NCI-H1417 (cell line): ENCODE data around the gene ZPR1.
A peak's percentile ranks its signal among the peaks of the same experiment; 100 is the strongest.

Experiments used
- DNase-seq, 3 experiments: peaks; one replicate each; lab custom pipeline; 2025; lab: John Stamatoyannopoulos, UW

Gene ZPR1

DNA sequence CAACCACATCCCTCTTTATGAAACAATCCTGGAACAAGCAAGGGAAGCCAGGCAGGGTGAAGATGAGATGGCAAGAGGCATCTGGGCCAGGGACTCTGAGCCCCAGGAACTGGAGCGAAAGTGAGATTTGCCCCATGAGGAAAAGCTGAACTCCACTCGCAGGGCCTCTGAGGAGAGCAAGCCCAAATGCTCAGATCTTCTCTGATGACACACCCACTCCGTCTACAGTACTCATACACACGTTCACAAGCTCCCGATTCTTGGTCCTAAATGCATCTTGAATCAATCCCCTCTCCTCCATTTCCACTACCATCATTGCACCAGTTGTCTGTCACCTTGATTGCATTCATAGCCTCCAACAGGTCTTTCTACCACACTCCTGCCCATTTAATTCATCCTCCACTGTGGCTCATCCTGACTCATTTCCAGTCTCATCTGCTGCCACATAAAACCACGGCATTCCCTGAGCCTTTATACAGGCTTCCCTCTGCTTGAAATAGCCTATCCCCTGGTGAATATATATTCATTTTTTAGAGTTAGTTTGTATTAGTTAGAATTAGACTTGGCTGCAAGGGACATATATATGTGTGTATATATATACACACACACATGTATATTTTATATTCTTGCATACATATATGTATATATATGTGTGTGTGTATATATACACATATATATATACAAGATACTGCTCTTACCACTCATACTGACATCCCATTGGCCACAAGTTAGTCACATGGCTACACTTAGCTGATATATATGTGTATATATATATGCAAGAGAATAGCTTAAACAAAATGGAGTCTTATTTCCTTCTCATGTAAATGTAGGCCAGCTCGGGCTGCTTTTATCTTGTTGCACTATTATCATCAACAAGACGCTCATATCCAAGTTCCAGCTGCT lies 5.3 kb upstream of the ZPR1 start:
- no peak for DNase-seq

DNA sequence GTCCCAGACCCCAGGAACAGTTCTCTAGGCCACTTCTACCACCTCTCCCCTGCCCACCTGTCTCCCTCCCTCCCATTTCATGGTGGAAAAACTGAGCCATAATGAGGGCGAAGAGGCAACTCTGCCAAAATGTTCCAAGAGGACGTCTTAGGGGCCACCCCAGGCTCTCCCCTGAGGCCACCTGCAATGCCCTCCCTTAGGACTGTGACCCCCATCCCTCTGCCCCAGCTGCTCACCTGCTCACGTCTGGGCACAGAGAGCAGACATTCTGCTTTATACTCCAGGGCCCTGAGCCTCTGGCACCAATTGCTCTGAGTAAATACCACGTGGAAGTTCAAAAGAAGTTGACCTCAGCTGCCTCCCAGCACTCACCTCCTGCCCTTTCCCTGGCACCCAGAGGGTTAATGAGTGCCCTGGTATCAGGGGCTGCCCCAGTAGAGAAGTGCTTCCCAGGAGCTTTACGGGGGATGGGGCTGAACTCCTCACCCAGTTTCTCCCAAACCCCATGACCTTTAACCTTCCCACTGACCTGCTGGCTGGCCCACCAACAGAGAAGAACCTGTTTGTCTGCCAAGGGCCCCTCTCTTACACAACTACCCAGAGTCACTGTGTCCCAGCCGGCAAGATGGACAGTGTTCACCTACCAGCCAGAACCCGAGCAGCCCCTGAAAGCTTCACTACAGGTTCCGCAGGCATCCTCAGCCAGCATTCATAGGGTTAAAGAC lies 4.5 kb upstream of the ZPR1 start:
- no peak for DNase-seq

DNA sequence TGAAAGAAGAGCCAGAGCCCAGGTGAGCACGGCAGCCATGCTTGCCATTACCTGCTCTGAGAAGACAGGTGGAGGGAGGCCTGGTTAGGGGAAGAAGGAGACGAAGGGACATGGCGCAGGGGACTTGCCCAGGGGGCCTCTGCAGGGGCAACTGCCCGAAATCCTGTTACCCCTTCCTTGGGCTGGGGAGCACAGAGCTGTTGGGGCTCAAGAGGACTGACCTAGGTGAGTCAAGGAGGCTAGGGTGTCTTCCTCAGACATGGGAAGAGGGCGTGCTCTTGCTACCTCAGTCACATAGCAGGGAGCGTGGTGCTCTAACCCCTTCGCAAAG lies 4.0 kb upstream of the ZPR1 start, which contains the start of gene APOA5:
Gene APOA5 (minus strand): TSS at position 67 of the 331 bp plus-strand sequence. CDS start 19 bp downstream, at position 48.
- no peak for DNase-seq

DNA sequence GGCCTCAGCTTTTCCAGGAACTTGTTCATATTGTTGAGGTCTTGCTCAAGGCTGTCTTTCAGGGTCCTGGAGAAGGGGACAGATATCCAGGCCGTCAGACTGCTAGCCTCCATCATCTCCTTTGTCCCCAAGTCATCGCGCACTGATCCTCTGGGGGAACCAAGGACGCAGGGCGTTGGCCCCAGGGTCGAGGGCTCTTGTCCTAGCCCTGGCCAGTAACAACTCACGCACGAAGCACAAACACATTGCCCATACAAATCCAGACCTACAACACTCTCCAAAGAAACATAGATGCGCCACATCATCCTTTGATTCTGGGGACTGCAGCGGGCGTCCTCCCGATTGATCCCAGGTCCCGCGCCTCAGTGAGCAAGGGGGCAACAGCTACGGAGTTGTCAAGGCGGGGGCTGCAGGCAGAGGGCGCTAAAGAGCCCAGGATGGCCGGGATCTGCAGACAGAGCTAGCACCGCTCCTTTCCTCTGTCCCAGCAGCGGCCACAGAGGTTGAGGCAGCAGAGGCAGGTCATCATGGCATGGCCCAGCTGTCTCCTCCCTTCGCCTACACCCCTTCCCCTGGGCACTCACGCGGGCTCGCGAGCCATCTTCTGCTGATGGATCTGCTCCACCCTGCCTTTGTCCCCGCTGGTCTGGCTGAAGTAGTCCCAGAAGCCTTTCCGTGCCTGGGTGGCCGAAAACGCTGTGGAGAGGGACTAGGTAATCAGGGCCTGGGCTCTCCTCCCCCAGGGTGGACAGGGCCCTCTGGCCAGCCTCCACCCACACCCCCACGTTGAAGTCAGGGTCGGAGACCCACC lies 3.4 kb upstream of the ZPR1 start:
- DNase-seq = peak; percentile 40 to 65 (median 59)

DNA sequence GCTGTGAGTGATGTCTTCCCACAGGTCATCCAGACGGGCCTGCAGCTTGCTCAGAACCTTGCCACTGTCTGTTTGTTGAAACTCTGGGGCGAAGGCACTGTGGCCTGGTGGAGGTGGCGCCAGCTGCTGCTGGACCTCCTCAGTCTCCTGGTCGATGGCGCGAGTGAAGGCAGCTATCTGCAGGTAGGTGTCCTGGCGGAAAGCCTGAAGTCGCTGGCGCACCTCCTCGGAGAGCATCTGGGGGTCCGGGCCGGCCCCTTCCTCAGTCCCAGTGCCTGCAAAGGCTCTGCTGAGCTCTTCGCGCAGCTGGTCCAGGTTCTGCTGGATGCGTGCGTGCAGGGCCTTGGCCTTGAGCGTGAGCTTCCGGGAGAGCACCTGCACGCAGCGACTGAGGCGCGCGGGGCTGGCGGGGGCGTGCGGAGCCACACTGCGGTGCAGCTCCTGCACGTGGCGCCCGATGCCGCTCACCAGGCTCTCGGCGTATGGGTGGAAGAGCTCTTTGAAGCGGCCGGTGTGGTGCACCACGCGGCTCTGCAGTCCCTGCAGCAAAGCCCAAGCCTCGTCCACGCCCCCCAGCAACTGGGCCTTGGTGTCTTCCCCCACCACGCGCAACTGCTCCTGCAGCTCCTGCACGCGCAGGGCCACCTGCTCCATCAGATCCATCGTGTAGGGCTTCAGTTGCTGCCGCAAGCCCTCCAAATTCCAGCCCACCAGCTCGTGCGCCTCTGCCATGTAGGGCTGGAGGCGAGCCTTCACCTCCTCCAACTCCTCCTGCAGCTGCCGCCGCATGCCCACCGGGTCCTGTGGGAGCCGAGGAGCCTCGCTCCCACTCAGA lies 2.6 kb upstream of the ZPR1 start:
- no peak for DNase-seq

DNA sequence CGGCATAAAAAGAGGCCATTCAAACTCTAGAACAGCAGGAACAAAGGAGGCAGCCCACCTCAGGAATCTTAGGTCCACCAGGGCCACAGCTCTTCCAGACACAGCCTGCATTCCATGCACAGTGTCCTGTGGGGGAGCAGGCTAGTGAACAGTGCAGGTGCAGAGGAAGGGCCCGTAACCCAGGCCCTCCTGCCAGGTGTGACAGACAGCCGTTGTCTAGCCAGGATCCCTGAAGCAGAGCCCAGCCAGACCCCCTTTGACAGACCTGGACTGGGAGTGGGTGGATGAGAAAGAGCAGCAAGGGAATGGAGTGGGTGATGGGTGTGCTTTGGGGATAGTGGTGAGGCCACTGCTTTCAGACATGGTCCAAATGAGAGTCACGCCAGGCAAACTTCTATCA lies 1.2 kb upstream of the ZPR1 start:
- no peak for DNase-seq

DNA sequence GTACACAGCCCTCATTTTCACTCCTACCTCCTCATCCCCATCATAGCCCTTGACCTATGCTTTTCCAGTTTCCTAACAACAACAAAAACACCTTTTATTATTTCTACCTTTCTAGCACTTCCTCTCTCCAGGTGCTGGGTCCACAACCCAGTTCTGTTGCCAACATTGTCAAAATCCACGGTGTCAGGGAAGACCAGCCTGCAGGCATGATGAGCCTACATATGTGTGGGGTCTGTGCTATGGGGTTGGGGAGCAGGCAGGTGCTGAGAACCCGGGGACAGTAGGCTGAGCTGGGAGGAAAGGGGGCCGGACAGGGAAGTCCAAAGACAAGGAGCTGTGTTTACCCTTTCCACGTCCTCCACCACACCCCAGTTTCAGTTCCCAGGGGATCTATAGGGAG lies 711 bp upstream of the ZPR1 start:
- DNase-seq = no peak

DNA sequence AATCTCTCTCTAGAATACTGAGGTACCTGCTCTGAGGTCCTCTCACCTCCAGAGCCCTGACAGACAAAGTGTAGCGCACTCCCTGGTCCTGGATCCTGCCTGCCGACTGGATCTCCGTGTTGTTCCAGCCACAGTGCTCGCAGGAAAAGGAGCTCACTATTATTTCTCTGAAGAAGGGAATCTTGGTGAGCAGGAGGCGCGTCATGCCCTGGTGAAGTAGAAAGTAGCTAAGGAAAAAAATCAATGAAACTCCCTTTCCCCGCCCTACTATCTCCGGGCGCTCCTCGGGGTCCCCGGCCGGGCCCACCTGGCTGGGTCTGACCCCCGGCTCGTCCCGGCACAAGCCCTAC lies 412 bp downstream of the ZPR1 start:
- DNase-seq = no peak

DNA sequence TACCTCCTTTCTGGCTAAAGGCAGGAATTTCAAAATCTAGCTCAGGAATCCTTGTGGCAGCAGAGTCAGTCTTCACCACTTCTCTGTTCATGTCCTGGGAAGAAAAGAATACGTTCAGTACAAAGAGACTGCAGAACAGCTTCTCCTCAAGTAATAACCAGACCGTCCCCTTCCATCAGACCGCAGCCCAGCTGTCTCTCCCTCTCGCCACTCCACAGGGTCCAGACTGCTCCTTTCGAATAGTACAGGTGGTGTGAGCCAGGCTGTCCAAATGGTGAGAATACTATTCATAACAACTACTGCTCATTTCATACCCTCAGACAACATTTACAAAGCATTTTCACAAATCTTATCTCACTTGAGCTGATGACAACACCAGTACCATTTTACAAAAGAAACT lies 857 bp downstream of the ZPR1 start:
- no peak for DNase-seq

DNA sequence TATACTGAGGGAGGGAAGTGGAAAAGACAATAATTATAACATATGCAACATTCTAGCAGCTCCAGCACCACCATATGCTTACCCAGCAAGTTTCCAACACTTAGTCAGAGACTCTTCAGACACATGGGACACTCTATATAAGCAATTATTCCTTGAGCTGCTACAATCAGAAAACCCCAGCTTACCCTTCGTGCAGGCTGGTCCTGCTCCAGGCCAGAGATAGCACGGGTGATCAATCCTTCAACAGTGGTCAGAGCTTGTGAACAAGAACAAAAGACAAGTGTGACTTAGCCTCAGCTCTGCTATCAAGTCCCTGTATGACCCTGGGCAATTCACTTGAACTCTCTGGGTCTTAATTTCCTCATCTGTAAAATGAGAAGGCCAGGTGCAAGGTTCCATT lies 1.5 kb downstream of the ZPR1 start:
- no peak for DNase-seq

DNA sequence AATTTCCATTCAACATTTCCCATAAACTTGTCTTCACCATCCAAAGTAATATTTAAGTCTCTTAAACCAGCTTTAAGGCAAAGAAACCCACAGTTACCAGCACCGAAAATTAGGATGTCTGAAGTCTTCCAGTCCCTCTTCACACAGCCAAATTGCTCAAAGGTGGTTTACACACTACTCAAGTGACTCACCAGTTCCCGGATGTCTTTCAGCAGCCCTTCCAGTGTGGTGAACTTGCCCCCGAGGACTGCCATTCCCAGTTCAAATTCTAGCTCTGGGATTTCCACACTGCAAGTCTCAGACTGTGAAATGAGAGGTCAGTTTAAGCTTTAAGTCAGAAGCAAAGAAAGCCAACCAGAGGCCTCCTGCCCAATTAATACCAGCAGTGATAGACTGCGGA lies 5.1 kb downstream of the ZPR1 start:
- DNase-seq = no peak

DNA sequence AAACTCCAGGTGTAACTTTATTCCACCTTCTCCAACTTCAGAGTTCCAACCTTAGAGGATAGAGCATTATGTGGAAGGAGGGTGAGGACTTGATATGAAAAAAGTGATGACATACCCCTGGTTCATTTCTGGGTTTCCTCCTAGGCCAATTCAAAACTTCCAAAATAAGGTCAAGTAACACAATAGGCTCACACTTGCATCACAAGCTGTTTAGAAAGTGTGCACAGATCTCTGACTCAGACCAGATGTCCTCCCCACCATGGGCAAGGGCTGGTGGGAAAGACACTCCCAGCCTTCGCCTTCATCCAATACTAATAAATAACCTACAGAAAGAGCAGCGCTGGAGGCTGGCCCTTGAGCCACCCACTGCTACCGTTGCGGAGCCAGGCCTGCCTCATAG lies 9.3 kb downstream of the ZPR1 start:
- no peak for DNase-seq

DNA sequence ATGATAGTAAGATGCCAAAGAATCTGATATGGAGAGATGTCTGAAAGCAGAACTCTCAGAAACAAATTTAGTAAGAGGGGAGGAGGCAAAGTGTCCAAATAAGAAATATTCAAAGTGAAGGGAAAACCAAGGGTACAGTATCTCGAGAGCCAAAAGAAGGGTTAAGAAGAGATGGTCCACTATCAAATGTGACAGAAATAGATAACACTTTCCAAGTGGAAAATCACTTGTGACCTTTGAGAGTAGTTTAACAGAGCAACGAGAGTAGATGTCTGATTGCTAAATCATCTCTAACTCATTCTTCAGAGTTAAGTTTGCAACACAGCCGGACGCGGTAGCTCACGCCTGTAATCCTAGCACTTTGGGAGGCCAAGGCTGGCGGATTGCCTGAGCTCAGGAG lies 10.8 kb downstream of the ZPR1 start:
- DNase-seq = no peak

DNA sequence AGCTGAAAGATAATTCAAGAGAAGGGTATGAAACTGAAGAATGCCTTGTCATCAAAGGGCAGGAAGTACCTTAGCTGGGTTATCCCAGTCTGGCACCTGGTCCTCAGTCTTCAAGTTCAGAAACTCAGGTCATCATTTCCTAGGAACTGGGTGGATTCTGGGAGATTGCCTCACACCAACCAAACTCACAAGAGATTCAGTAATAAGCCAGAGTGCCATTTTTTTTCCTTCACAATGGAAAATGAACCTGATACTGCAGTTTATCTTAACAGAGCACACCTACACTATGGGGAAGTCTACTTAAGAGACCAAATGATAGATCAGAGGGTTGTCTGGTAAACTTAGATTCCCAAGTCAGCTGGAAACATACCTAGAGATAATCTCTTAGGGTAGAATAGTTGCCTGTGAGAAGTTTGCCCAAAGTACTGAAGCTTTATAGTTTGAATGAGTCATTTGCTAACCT lies 11.3 kb downstream of the ZPR1 start:
- no peak for DNase-seq

DNA sequence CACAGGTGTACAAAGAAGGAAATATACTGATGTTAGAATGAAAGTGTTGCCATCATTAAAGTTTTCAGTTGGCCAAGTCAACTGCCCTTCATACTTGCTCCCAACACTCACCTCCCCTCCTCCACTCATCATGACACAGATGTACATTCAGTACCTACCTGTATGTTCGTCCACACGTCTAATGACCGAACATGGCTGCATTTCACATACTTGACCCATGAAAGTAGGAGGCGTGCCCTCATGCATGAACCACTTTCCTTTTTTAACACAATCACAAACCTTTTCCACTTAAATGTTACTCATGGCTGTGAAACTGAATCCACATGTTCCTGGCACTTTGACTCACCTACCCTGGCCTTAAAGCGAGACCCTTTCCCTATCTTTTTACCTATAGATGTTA lies 11.8 kb downstream of the ZPR1 start:
- no peak for DNase-seq

DNA sequence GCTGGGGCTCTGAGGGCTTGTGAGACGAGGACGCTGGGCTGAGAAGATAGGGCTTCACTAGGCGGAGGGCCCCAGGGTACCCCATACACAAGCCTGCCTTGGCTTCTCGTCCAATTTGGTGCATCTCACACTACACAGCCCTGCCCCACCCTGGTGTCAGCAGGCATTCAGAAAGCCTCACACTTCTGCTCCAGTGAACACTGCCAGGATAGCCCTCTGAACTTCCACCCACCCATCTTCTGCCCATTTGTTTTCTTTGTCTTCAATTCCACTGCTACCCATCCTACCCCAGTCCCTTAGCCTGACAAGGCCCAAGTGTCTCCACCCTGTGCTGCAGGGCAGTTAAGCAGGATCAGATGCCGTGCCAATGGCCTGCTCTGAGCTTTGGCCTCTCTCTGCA lies 13.2 kb downstream of the ZPR1 start:
- DNase-seq = no peak

DNA sequence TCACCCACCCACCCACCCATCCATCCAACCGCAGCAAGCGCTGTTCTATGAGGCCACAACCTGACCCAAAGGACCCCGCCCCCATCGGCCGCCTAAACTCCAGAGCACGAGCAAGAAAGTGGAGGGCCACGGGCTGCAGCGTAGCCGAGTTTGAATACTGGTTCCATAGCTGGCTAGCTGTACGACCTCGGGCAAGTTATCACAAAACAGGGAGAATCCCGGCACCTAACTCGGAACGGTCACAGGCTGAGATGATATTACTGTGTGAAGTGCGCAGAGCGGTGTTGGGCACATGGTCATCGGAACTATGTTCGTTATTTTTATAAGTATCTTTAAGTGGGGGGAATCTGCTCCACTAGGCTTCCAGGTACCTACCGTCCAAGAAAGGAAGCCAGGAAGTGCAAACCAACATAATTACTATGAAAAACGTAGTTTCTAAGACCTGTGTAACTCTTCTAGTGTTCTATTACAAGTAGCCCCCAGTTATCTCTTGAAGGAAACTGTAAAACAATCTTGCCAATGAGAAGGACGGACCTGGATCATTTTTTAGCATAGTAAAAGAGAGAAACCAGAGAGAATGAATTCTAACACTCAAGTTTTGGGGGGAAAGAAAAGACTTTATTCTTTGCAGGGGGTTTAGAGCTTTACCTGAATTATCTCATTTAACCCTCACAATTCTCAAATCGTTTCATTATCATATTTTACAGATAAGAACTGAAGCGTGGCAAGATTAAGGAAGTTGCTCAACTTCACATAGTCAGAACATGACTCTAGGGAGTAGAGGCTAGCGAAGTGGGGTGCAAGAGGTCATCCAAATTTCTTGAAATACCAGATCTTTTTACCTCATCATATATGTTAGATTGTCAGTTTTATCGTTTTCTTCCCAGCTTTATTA lies 14.4 kb downstream of the ZPR1 start:
- peak in 1 of 3 experiments; percentile 66 for DNase-seq

DNA sequence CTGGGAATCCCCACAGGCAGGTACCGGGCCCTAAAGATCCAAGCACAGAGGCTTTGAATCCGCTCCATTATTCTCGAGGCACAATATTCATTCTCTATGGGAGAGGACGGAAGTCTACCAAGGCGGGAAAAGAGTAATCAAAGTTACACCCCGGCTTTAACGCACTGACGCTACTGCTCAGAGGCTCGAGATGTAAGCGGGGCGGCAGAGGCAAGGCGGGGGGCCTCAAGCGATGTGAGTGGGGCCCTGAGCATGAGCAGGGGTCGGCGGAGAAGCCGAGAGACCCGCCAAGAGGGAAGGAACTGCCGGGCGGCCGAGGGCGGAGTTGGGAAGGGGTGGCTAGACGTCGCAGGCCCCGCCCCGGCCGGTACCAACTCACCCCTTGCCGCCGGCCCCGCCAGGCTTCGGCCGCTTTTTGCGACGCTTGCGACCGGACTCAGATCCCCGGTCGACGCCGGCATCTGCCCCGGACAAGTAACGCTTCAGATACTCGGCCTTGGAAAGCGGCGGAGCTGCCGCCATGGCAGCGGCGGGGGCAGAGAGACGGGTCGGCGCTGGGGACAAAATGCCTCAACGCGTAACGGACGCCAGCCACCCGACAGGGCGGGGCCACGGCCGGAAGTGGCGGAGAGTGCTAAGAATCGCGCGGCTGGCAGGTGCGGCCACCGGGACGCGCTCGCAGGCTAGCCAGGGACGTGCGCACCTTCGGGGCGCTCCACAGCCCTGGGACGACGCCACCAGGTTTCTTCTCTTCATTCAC lies 15.2 kb downstream of the ZPR1 start, which contains the start of gene BUD13:
Gene BUD13 (minus strand): TSS at position 545 of the 760 bp plus-strand sequence. CDS start 23 bp downstream, at position 522.
- DNase-seq = peak; percentile 91 to 95 (median 94)

DNA sequence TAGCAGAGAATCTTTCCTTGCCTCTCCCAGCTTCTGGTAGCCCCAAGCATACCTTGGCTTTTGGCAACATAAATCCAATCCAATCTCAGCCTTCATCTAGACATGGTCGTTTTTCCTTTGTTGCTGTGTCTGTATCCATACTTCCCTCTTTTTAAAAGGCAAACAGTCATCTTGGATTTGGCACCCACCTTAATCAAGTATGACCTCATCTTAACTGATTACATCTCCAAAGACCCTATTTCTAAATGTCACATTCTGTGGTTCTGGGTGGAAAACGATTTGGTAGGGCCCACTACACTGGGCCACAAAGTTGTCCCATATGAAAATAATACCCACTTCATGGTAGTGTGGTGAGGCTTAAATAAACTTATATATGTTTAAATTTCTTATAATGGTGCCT lies 15.9 kb downstream of the ZPR1 start:
- DNase-seq = peak in 1 of 3 experiments; percentile 40

DNA sequence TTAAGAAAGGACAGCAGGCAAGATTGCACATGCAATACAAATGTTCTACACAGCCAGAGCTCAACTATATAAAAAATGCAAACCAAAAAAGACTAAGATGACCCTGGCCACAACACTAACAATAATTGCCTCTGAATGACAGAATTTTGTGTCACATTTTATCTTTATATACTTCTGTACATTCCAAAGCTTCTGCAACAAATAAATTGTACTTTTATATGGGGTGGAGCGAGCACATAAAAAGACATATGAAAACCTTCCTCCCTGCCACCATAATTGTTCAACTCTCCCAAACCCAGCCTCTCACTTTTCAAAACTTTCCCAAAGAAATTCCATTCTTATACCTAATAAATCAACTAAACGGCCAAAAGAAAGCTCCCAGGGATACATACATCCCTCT lies 25.7 kb downstream of the ZPR1 start:
- no peak for DNase-seq
